Type B pancreatic cell (in vitro differentiated cells): ENCODE measurements around the gene PXT1. TPM values are rescaled to one million over a fixed set of nuclear protein-coding genes. Genes with fewer than 3 reads are reported as not detected.
"Not testable (repeated sequence)": the region's sequence is repeated elsewhere in the genome, so short reads cannot be mapped to it uniquely, and the experiment has no call there.

Source experiments
- DNase-seq: peaks from one replicate; pipeline ENCODE4 v3.0.0; 2021; ENCODE audit warnings: mixed read lengths; ENCODE audit not compliant: unreplicated experiment; ENCODE audit errors: extremely low spot score
- H3K27ac Mint-ChIP-seq: 2 replicates; pipeline ENCODE4 v1.8.0; 2021; ENCODE audit warnings: mild to moderate bottlenecking, mixed read lengths
- H3K27me3 Mint-ChIP-seq: 2 replicates; pipeline ENCODE4 v1.8.0; 2021; ENCODE audit warnings: mixed read lengths
- H3K36me3 Mint-ChIP-seq: 2 replicates; pipeline ENCODE4 v1.8.0; 2021; ENCODE audit warnings: mixed read lengths
- H3K4me1 Mint-ChIP-seq: one replicate; pipeline ENCODE4 v1.8.0; 2021; ENCODE audit warnings: mixed read lengths; ENCODE audit not compliant: unreplicated experiment
- H3K4me3 Mint-ChIP-seq: 2 replicates; pipeline ENCODE4 v1.8.0; 2021; ENCODE audit warnings: mild to moderate bottlenecking, mixed read lengths
- H3K9me3 Mint-ChIP-seq: 2 replicates; pipeline ENCODE4 v1.8.0; 2021; ENCODE audit warnings: mixed read lengths
- CTCF ChIP-seq: fragments of 200-600 bp; sonication (generic); conservative IDR thresholded peaks from 2 replicates; pipeline ENCODE4 v1.5.0; 2021; ENCODE audit warnings: antibody characterized with exemption, mild to moderate bottlenecking
- total RNA-seq: library from RNA; stranded (reverse); gene quantifications from 2 replicates; pipeline ENCODE4 v1.2.1, GENCODE V29; 2021; ENCODE audit warnings: low replicate concordance

The PXT1 gene
- total RNA-seq, 1 donor from 2014 or later = 0.19 TPM

- H3K27me3 Mint-ChIP-seq = no peaks in the 10 kb centered on the region
- no peak overlapping the region for H3K27ac Mint-ChIP-seq
- no peaks in the 10 kb centered on the region for H3K36me3 Mint-ChIP-seq
- no peak overlapping the region for H3K4me3 Mint-ChIP-seq
- no peaks in the 10 kb centered on the region for H3K9me3 Mint-ChIP-seq
- TF ChIP-seq CTCF = no peak
- no peaks in the 10 kb centered on the region for H3K4me1 Mint-ChIP-seq
- DNase-seq = no peak
Measured at GRCh38 chr6:36364669-36365479, 77.8 kb downstream of the PXT1 start.

GRCh38 chr6:36364061-36364635 lies 78.5 kb downstream of the PXT1 start:
- not testable (repeated sequence) for H3K36me3 Mint-ChIP-seq, H3K9me3 Mint-ChIP-seq, DNase-seq, H3K27me3 Mint-ChIP-seq, H3K4me3 Mint-ChIP-seq, H3K27ac Mint-ChIP-seq, H3K4me1 Mint-ChIP-seq

GRCh38 chr6:36363371-36363752 lies 79.3 kb downstream of the PXT1 start:
- not testable (repeated sequence) for H3K4me1 Mint-ChIP-seq, DNase-seq, H3K27me3 Mint-ChIP-seq, H3K27ac Mint-ChIP-seq, H3K4me3 Mint-ChIP-seq, H3K36me3 Mint-ChIP-seq, H3K9me3 Mint-ChIP-seq

- no peak for TF ChIP-seq CTCF
- no peaks in the 10 kb centered on the region for H3K9me3 Mint-ChIP-seq
Measured at GRCh38 chr6:36362551-36363370, 79.9 kb downstream of the PXT1 start.

GRCh38 chr6:36361071-36361470 lies 81.6 kb downstream of the PXT1 start:
- no peaks in the 10 kb centered on the region for H3K9me3 Mint-ChIP-seq
- H3K4me3 Mint-ChIP-seq = no peak overlapping the region
- no peak for DNase-seq
- H3K27ac Mint-ChIP-seq = no peak overlapping the region
- H3K27me3 Mint-ChIP-seq = no peaks in the 10 kb centered on the region
- no peaks in the 10 kb centered on the region for H3K36me3 Mint-ChIP-seq
- TF ChIP-seq CTCF = no peak
- peaks cover 4% of the 10 kb centered on the region for H3K4me1 Mint-ChIP-seq

More at GRCh38 chr6:36362551-36363370, 79.9 kb downstream of the PXT1 start:
- peaks cover 4% of the 10 kb centered on the region for H3K4me1 Mint-ChIP-seq
- DNase-seq = no peak
- H3K4me3 Mint-ChIP-seq = no peak overlapping the region
- H3K36me3 Mint-ChIP-seq = no peaks in the 10 kb centered on the region
- H3K27ac Mint-ChIP-seq = no peak overlapping the region
- H3K27me3 Mint-ChIP-seq = no peaks in the 10 kb centered on the region

- Mint-ChIP-seq H3K36me3 (no peaks in the 10 kb centered on the region), H3K27ac (no peak overlapping the region), H3K4me3 (no peak overlapping the region), H3K9me3 (no peaks in the 10 kb centered on the region), H3K4me1 (peaks cover 4% of the 10 kb centered on the region), H3K27me3 (no peaks in the 10 kb centered on the region)
- peak; percentile 88 for TF ChIP-seq CTCF
- DNase-seq = peak; percentile 83
Measured at GRCh38 chr6:36360241-36361054, 82.2 kb downstream of the PXT1 start.
